ENCODE results near the gene ZNF292.

- peak; percentile 33 for TF ChIP-seq CTCF (IDR thresholded peaks at IDR 0.05; ENCODE audit: poor library complexity)
- no peak for TF ChIP-seq EZH2 (IDR thresholded peaks at IDR 0.05; ENCODE audit: borderline replicate concordance)
- no peak for TF ChIP-seq EZH2phosphoT487 (IDR thresholded peaks at IDR 0.05; ENCODE audit: low read depth, severe bottlenecking, unreplicated experiment)
Observed at GRCh38 chr6:87277123-87277522, 121.8 kb downstream of the ZNF292 start.
